ENCODE data around the gene TSC22D4.

The TSC22D4 gene

GRCh38 chr7:100437150-100438100 lies 41.6 kb downstream of the TSC22D4 start:
- Histone ChIP-seq H3K18ac (ENCODE audit: low read length) (no peak overlapping the region), H3K79me1 (ENCODE audit: low read length) (peaks cover 13% of the 10 kb centered on the region), H3K79me2 (ENCODE audit: control insufficient read depth, insufficient read depth, low read length) (peaks cover 23% of the 10 kb centered on the region), H3K4me2 (ENCODE audit: low read length) (no peak overlapping the region), H2BK15ac (replicated peaks; ENCODE audit: low read depth) (no peak overlapping the region), H4K8ac (ENCODE audit: low read depth, low read length) (no peak overlapping the region), H3K4me1 (ENCODE audit: control insufficient read depth, low read depth, low read length) (no peaks in the 10 kb centered on the region), H2BK5ac (ENCODE audit: low read length) (no peak overlapping the region), H3K36me3 (ENCODE audit: control insufficient read depth, insufficient read depth, low read length) (peaks cover 2% of the 10 kb centered on the region), H3K27ac (ENCODE audit: low read depth, low read length) (no peak overlapping the region), H3K4me3 (ENCODE audit: low read length) (no peak overlapping the region), H3K27me3 (ENCODE audit: insufficient read depth, low read length, poor library complexity) (no peaks in the 10 kb centered on the region), H3K9ac (ENCODE audit: low read length) (no peak overlapping the region), H3K4ac (ENCODE audit: low read depth, low read length) (no peak overlapping the region), H4K5ac (ENCODE audit: low read length) (no peak overlapping the region), H2BK120ac (ENCODE audit: low read depth, low read length) (no peak overlapping the region), H3K56ac (ENCODE audit: low read length) (peak overlapping the region; percentile 5), H3K23ac (ENCODE audit: low read length) (no peak overlapping the region), H2AK5ac (ENCODE audit: low read length) (no peak overlapping the region)
- no CpG with 5 or more reads among the region's 28 CpGs for WGBS (ENCODE audit: extremely low coverage, insufficient coverage, low lambda C conversion rate)
- no peak for DNase-seq

- Histone ChIP-seq H3K18ac (ENCODE audit: low read length) (peak overlapping the region; percentile 89), H3K79me1 (ENCODE audit: low read length) (peaks cover 30% of the 10 kb centered on the region), H3K9ac (ENCODE audit: low read length) (peak overlapping the region; percentile 86), H3K79me2 (ENCODE audit: control insufficient read depth, insufficient read depth, low read length) (peaks cover 41% of the 10 kb centered on the region), H2AK5ac (ENCODE audit: low read length) (no peak overlapping the region), H2BK120ac (ENCODE audit: low read depth, low read length) (no peak overlapping the region), H2BK15ac (replicated peaks; ENCODE audit: low read depth) (no peak overlapping the region), H3K4me2 (ENCODE audit: low read length) (peak overlapping the region; percentile 83), H4K8ac (ENCODE audit: low read depth, low read length) (no peak overlapping the region), H4K5ac (ENCODE audit: low read length) (no peak overlapping the region), H3K36me3 (ENCODE audit: control insufficient read depth, insufficient read depth, low read length) (peaks cover 5% of the 10 kb centered on the region), H3K23ac (ENCODE audit: low read length) (peak overlapping the region; percentile 72), H3K27ac (ENCODE audit: low read depth, low read length) (peak overlapping the region; percentile 92), H3K4ac (ENCODE audit: low read depth, low read length) (peak overlapping the region; percentile 63), H2BK5ac (ENCODE audit: low read length) (peak overlapping the region; percentile 61), H3K56ac (ENCODE audit: low read length) (peak overlapping the region; percentile 93), H3K4me1 (ENCODE audit: control insufficient read depth, low read depth, low read length) (peaks cover 12% of the 10 kb centered on the region), H3K27me3 (ENCODE audit: insufficient read depth, low read length, poor library complexity) (no peaks in the 10 kb centered on the region), H3K4me3 (ENCODE audit: low read length) (peak overlapping the region; percentile 66)
- DNase-seq = peak; percentile 54
- no CpG with 5 or more reads among the region's 81 CpGs for WGBS (ENCODE audit: extremely low coverage, insufficient coverage, low lambda C conversion rate)
Observed at GRCh38 chr7:100435401-100436304, 43.4 kb downstream of the TSC22D4 start.

GRCh38 chr7:100434297-100435144 lies 44.5 kb downstream of the TSC22D4 start:
- Histone ChIP-seq H2BK5ac (ENCODE audit: low read length) (no peak overlapping the region), H3K4me2 (ENCODE audit: low read length) (peak overlapping the region; percentile 83), H3K4me1 (ENCODE audit: control insufficient read depth, low read depth, low read length) (peaks cover 12% of the 10 kb centered on the region), H3K56ac (ENCODE audit: low read length) (peak overlapping the region; percentile 45), H3K79me2 (ENCODE audit: control insufficient read depth, insufficient read depth, low read length) (peaks cover 48% of the 10 kb centered on the region), H3K79me1 (ENCODE audit: low read length) (peaks cover 30% of the 10 kb centered on the region), H3K27ac (ENCODE audit: low read depth, low read length) (no peak overlapping the region), H2AK5ac (ENCODE audit: low read length) (no peak overlapping the region), H3K27me3 (ENCODE audit: insufficient read depth, low read length, poor library complexity) (no peaks in the 10 kb centered on the region), H4K5ac (ENCODE audit: low read length) (no peak overlapping the region), H3K18ac (ENCODE audit: low read length) (no peak overlapping the region), H2BK120ac (ENCODE audit: low read depth, low read length) (no peak overlapping the region), H3K4ac (ENCODE audit: low read depth, low read length) (no peak overlapping the region), H3K4me3 (ENCODE audit: low read length) (peak overlapping the region; percentile 66), H4K8ac (ENCODE audit: low read depth, low read length) (no peak overlapping the region), H3K9ac (ENCODE audit: low read length) (peak overlapping the region; percentile 86), H2BK15ac (replicated peaks; ENCODE audit: low read depth) (no peak overlapping the region), H3K36me3 (ENCODE audit: control insufficient read depth, insufficient read depth, low read length) (peaks cover 5% of the 10 kb centered on the region), H3K23ac (ENCODE audit: low read length) (no peak overlapping the region)
- no peak for DNase-seq
- WGBS (ENCODE audit: extremely low coverage, insufficient coverage, low lambda C conversion rate) = no CpG with 5 or more reads among the region's 22 CpGs

GRCh38 chr7:100433592-100434296 lies 45.3 kb downstream of the TSC22D4 start:
- Histone ChIP-seq H3K36me3 (ENCODE audit: control insufficient read depth, insufficient read depth, low read length) (peaks cover 5% of the 10 kb centered on the region), H3K23ac (ENCODE audit: low read length) (no peak overlapping the region), H3K4me2 (ENCODE audit: low read length) (no peak overlapping the region)

GRCh38 chr7:100433276-100433591 lies 45.8 kb downstream of the TSC22D4 start:
- H3K9ac ChIP-seq (ENCODE audit: low read length) = no peak overlapping the region
- WGBS (ENCODE audit: extremely low coverage, insufficient coverage, low lambda C conversion rate) = no CpG with 5 or more reads among the region's 4 CpGs
- no peak overlapping the region for H2BK5ac ChIP-seq (ENCODE audit: low read length)
- peaks cover 30% of the 10 kb centered on the region for H3K79me1 ChIP-seq (ENCODE audit: low read length)
- no peak overlapping the region for H2BK120ac ChIP-seq (ENCODE audit: low read depth, low read length)
- H3K27me3 ChIP-seq (ENCODE audit: insufficient read depth, low read length, poor library complexity) = no peaks in the 10 kb centered on the region
- H4K5ac ChIP-seq (ENCODE audit: low read length) = no peak overlapping the region
- H2BK15ac ChIP-seq (replicated peaks; ENCODE audit: low read depth) = no peak overlapping the region
- no peak overlapping the region for H3K56ac ChIP-seq (ENCODE audit: low read length)
- no peak overlapping the region for H3K23ac ChIP-seq (ENCODE audit: low read length)
- no peak overlapping the region for H4K8ac ChIP-seq (ENCODE audit: low read depth, low read length)
- H3K18ac ChIP-seq (ENCODE audit: low read length) = no peak overlapping the region
- H2AK5ac ChIP-seq (ENCODE audit: low read length) = no peak overlapping the region
- H3K36me3 ChIP-seq (ENCODE audit: control insufficient read depth, insufficient read depth, low read length) = peaks cover 5% of the 10 kb centered on the region
- no peak for DNase-seq
- no peak overlapping the region for H3K4me3 ChIP-seq (ENCODE audit: low read length)
- no peak overlapping the region for H3K27ac ChIP-seq (ENCODE audit: low read depth, low read length)
- H3K4ac ChIP-seq (ENCODE audit: low read depth, low read length) = no peak overlapping the region
- peaks cover 12% of the 10 kb centered on the region for H3K4me1 ChIP-seq (ENCODE audit: control insufficient read depth, low read depth, low read length)
- peaks cover 48% of the 10 kb centered on the region for H3K79me2 ChIP-seq (ENCODE audit: control insufficient read depth, insufficient read depth, low read length)
- H3K4me2 ChIP-seq (ENCODE audit: low read length) = no peak overlapping the region

More at GRCh38 chr7:100433592-100434296, 45.3 kb downstream of the TSC22D4 start:
- H2AK5ac ChIP-seq (ENCODE audit: low read length) = no peak overlapping the region
- peaks cover 12% of the 10 kb centered on the region for H3K4me1 ChIP-seq (ENCODE audit: control insufficient read depth, low read depth, low read length)
- H2BK120ac ChIP-seq (ENCODE audit: low read depth, low read length) = no peak overlapping the region
- no peak for DNase-seq
- H3K56ac ChIP-seq (ENCODE audit: low read length) = no peak overlapping the region
- H3K79me1 ChIP-seq (ENCODE audit: low read length) = peaks cover 30% of the 10 kb centered on the region
- peaks cover 48% of the 10 kb centered on the region for H3K79me2 ChIP-seq (ENCODE audit: control insufficient read depth, insufficient read depth, low read length)
- no peaks in the 10 kb centered on the region for H3K27me3 ChIP-seq (ENCODE audit: insufficient read depth, low read length, poor library complexity)
- H2BK5ac ChIP-seq (ENCODE audit: low read length) = no peak overlapping the region
- no peak overlapping the region for H3K4ac ChIP-seq (ENCODE audit: low read depth, low read length)
- H3K4me3 ChIP-seq (ENCODE audit: low read length) = no peak overlapping the region
- no peak overlapping the region for H4K8ac ChIP-seq (ENCODE audit: low read depth, low read length)
- no peak overlapping the region for H2BK15ac ChIP-seq (replicated peaks; ENCODE audit: low read depth)
- H3K9ac ChIP-seq (ENCODE audit: low read length) = no peak overlapping the region
- no peak overlapping the region for H3K18ac ChIP-seq (ENCODE audit: low read length)
- no peak overlapping the region for H4K5ac ChIP-seq (ENCODE audit: low read length)
- H3K27ac ChIP-seq (ENCODE audit: low read depth, low read length) = no peak overlapping the region
- WGBS (ENCODE audit: extremely low coverage, insufficient coverage, low lambda C conversion rate) = no CpG with 5 or more reads among the region's 10 CpGs

All from mesendoderm (in vitro differentiated cells).